HG03064 (cell line): ENCODE data around the gene B4GALT5.
"Not testable (repeated sequence)": the region's sequence is repeated elsewhere in the genome, so short reads cannot be mapped to it uniquely, and the experiment has no call there.

Experiments
- ATAC-seq: cut with Tn5 transposase; IDR thresholded peaks from one replicate; pipeline ENCODE4 v1.9.1; 2021; ENCODE audit warnings: low read depth; ENCODE audit not compliant: unreplicated experiment

Gene B4GALT5

DNA sequence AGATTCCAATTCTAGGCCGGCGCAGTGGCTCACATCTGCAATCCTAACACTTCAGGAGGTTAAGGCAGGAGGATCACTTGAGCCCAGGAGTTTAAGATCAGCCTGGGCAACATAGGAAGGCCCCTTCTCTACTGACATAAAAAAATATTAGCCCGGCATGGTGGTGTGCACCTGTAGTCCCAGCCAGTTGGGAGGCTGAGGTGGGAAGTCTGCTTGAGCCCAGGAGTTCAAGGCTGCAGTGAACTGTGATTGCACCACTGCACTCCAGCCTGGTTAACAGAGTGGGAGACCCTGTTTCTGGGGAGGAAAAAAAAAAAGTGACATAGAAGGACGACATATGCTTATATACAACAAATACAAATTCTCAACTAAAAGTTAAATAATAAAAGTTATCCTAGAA lies 30.9 kb downstream of the B4GALT5 start:
- no peak for ATAC-seq

GRCh38 chr20:49682278-49682677 lies 31.4 kb downstream of the B4GALT5 start:
- no peak for ATAC-seq

- no peak for ATAC-seq
Measured at GRCh38 chr20:49681850-49682216, 31.8 kb downstream of the B4GALT5 start.

GRCh38 chr20:49680484-49680883 lies 33.2 kb downstream of the B4GALT5 start:
- no peak for ATAC-seq

DNA sequence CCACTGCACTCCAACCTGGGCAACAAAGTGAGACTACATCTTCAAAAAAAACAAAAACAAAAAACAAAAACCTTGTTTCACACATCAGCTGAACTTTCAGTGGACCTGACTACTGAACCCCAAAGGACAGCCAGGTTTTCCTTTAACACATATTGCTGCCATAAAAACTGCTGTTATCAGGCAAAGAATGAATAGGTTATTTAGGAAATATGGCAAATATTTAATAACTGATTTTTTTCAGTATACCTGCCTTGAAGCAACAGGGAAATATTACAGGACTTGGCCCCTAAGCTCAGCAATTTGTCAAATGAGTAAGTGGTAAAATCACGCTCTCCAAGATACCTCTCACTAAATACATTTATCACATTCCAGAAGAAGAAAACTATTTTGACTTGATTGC lies 34.0 kb downstream of the B4GALT5 start:
- no peak for ATAC-seq

- no peak for ATAC-seq
Measured at GRCh38 chr20:49677777-49678758, 35.6 kb downstream of the B4GALT5 start.

DNA sequence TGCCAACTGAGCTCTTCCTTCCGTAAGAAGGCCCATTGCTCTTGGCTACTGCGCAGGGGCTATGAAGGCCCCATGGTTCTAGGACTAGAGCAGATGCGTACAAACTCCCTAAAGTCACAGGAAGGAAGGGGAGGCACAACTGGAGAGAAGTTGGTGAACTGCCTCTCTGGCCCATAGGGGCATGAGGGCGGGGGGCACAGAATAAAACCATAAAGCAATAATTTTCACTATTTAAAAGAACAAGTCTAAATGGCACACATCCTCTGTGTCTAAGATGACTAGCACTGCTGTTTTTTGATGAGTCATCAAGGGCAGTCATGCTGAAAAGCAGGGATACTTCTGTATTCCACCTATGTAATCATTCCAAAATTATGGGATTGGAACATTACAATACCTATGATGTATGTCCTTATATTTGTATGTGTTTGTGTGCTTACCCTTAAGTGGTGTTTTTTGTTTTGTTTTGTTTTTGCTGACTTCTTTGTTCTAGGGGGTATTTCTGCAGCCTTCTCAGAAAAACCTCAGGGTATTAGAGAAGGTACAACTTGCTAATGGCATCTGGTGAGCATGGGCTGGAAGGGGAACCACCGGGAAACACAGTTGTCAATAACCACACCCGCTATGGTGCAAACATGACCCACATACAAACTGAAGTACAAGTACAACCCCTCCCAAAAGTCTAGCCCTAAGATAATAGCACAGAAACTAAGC lies 36.9 kb downstream of the B4GALT5 start:
- no peak for ATAC-seq

DNA sequence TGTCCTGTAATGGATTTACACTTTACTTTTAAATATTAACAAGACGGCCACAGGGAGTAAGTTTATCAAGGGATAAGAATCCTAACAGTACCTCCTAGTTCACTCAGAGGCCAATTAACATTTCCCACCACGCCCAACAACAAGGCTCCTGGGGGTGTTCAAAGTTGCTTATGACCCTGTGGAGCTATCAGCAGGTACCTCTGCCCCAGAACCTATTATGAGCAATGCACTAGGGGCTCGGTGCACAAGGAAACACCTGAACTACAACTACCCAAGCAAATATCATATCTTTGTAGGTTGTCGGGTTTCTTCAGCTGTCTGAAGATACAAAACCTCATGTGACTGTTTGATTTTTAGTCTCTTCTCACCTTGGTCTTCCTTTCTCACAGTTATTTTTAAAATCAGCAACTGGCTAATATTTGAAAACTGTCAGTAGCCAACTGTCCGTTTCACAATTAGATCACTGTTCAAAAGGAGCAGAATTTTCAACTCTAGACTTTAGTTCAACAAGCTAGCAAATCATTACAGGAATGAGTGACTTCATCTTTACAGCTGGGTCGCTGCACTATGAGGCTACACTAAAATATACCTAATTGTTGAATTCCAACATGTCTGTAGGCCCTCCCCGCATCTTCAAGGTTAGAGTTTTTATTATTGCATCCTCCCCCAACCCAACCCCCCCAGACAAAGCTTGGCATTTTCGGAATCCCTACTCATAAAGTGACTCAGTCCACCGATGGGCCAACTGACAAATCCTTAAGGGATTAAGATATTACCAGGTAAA lies 38.1 kb downstream of the B4GALT5 start:
- peak; percentile 42 for ATAC-seq

GRCh38 chr20:49674383-49675352 lies 39.0 kb downstream of the B4GALT5 start:
- no peak for ATAC-seq

DNA sequence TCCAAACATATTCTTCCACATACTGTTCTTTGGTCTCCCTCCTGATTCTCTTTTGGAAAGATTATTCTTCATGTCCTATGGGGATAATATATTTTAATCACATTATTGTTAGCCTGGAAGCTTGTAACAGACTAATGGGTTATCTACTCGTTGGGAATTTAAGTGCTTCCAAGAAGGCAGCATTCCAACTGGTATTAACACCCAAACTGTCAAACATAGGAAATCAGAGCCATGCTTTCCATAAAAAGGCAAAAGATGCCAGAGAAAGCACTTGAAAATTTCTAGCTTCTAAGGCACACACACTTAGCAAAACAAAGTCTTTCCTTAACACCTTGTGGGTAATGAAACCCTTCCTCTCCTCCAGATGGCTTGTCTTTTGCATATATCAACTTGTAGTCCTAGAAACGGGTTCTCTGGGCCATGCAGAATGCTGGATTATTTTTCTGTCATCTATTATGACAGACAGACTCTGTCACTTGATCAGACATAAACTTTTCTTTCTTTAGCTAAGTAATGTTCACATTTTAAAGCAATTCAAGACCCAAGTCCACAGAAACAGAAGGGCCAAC lies 41.5 kb downstream of the B4GALT5 start:
- no peak for ATAC-seq

- ATAC-seq = no peak
Measured at GRCh38 chr20:49671433-49671832, 42.2 kb downstream of the B4GALT5 start.

- ATAC-seq = no peak
Measured at GRCh38 chr20:49669601-49670189, 44.0 kb downstream of the B4GALT5 start.

DNA sequence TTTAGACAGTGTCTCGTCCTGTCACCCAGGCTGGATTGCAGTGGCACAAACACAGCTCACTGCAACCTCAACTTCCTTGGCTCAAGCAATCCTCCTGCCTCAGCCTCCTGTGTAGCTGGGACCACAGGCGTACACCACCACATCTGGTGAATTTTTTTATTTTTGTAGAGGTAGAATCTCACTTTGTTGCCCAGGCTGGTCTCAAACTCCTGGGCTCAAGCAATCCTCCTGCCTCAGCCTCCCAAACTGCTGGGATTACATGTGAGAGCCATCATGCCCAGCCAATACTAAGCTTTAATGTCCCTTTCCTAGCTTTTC lies 44.8 kb downstream of the B4GALT5 start:
- not testable (repeated sequence) for ATAC-seq

GRCh38 chr20:49668181-49668877 lies 45.3 kb downstream of the B4GALT5 start:
- peak; percentile 58 for ATAC-seq

GRCh38 chr20:49666911-49667310 lies 46.8 kb downstream of the B4GALT5 start:
- no peak for ATAC-seq

- no peak for ATAC-seq
Measured at GRCh38 chr20:49665796-49666195, 47.9 kb downstream of the B4GALT5 start.

GRCh38 chr20:49664612-49665313 lies 48.9 kb downstream of the B4GALT5 start:
- ATAC-seq = no peak

- no peak for ATAC-seq
Measured at GRCh38 chr20:49663112-49663511, 50.6 kb downstream of the B4GALT5 start.
